SK-MEL-5 (cell line): ENCODE data around the gene TENM4. TPM values are rescaled to one million over a fixed set of nuclear protein-coding genes. Genes with fewer than 3 reads are reported as not detected.
A peak's percentile ranks its signal among the peaks of the same experiment; 100 is the strongest.

ENCODE experiments used
- DNase-seq: peaks from one replicate; pipeline ENCODE4 v3.0.0-alpha.2; 2016; ENCODE audit warnings: low read depth, low spot score
- in situ Hi-C: cut with HindIII; loops from 2 replicates; pipeline ENCODE4 v1.10.0; 2016; ENCODE audit warnings: low sequenced_read_pairs, high pct_unique_total_duplicates, low pct_unique_long_range_greater_than_20kb
- total RNA-seq: library from RNA; depleted of rRNA; stranded (reverse); fragments of >200 nt; shearing (Covaris generic); gene quantifications from 2 replicates; pipeline ENCODE4 v1.2.3, GENCODE V29; 2014

Gene TENM4
- total RNA-seq, 1 experiment from 2014 or later: 0.08 TPM

DNA sequence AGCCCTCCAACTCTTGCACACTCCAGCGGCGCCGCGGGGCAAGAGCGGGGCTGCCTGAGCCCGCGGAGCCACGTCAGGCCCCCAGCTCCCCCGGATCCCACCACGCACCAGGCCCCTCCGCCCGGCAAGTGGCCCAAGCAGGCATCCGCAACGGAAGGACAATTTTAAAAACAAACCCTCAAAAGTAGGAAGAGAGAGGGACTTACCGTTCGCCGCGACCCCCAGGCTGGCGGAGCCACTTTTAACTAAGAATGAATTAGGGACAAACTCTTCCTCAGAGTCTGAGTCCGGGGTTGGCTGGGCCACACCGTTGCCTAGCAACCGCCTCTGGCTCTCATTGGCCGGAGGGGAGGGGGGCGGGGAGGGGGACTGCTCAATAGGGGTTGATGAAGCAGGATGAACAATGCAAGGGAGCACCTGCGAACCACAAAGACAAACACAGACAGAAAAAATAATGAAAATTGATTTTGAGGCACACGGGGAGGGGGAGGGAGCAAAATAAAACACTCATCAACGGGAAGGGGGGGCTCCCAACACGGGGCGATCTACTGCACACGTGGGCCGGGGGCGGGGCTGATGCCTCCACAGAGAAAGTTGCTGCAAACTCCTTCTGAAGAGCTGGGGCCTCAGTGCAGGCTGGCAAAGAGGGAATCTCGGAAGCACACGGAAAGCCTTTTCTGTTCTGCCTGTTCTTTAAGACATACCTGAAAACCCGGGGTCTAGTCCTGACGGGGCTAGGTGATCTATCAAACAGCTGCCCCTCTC is 478.7 kb downstream of the TENM4 start:
- in situ Hi-C loops: no loop called here
- DNase-seq: no peak

DNA sequence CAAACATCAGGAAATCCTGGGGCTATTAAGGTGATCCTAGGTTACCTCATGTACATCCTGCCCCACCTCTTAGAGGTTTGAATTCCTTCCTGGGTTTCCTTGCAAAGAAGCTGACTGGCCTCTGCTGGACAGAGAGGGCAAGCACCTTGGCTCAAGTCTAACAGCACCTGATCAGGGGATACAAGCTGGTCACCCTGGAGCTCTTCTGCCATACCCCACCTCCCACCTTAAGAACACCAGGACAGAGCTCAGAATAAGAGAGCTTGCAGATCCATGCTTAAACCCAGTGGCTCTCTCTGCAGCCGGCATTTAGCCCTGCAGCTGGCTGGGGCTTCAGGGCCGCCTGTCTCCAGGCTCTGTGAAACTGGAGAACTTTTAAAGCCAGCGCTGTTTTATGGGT is 479.6 kb downstream of the TENM4 start:
- in situ Hi-C loops: no loop called here

DNA sequence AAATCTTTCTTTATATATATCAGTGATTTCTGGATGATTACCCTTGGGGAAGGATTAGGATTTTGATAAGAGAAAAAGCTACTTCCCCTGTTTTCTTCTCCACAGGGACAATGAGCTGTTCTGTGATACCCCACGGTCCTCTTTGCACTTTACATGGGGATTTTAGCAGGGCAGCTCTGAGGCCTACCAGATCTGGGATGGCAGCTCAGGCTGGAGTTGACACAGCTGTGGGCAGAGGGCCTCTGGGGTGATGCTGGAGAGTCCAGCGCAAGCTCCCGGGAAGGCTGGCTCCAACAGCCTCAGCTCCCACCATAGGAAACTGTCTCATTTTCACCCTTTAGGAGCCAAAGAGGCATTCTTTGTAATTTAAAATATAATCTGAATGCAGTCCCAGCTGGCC is 482.4 kb downstream of the TENM4 start:
- DNase-seq: no peak
- in situ Hi-C loops: no loop called here

More for the DNA sequence above, 479.6 kb downstream of the TENM4 start:
- DNase-seq: peak; percentile 33

DNA sequence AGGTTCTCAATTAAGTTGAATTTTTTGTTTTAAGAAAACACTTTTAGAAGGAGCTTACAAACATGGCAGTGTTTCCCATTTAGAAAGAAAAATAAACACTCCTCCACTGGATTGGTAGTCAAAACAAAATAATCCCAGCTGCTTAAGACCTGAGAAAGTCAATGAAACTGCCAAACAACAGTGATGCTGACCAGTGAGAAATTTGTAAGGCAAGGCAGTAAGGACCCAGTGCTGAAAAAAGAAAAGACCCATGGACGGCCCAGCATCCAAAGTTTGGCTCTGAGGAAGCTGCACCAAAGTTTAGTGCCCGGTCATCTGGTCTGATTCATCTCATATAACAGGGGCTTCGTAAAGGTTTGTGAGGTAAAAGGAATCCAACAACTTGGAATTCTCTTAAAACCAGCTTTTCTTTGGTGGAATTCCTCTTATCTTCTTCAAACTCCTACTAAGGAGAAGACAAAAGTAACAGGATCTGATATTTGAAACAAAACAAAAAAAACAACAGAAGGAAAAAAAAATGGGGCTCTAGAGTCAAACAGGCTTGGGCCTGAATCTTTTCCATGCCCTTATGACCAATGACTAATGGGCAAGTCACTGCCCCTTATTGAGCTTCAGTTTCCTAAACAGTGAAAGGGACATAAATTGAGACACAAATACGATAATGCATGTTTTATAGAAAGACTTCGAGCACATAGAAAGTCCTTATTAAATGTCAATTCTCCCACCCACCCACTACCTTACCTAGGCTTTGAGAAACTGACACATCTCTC is 483.2 kb downstream of the TENM4 start:
- no peak for DNase-seq
- in situ Hi-C loops: no loop called here

DNA sequence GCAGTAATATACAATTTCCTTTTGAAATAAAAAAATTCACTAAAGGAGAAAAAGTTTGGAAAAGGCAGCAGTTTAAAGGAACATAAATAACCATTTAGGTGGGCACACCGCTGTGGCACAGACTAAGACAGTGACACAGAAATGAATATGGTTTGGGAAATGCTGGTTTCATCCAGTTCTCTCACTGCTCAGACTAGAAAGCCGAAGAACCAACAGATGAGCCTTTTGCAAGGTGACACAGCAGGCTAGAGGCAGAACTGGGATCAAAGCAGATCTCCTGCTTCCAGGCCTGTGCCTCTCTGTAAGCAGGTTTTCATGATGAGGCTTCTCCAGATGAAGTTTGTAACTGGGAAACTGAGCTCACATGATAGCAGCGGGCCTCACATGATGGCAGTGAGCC is 486.1 kb downstream of the TENM4 start:
- in situ Hi-C loops: no loop called here
- DNase-seq: no peak

DNA sequence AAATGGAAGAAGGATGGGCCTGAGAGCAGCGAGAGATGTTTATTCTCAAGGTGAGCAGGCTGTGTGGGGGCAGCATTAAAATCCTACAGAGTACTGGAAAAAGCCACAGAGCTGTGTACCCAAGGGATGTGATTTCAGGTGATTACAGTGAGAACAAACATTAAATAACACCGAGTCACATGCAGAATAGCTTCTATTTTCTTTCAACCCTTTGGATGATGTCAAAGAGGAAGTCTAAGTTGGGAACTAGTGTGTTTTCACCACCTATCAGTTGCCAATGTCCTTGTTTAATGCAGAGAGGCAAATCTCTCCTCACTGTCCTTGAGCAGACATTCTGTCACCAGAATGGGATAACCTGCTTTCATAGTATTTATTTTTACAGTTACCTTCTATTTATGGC is 486.6 kb downstream of the TENM4 start:
- in situ Hi-C loops: no loop called here
- DNase-seq: no peak

DNA sequence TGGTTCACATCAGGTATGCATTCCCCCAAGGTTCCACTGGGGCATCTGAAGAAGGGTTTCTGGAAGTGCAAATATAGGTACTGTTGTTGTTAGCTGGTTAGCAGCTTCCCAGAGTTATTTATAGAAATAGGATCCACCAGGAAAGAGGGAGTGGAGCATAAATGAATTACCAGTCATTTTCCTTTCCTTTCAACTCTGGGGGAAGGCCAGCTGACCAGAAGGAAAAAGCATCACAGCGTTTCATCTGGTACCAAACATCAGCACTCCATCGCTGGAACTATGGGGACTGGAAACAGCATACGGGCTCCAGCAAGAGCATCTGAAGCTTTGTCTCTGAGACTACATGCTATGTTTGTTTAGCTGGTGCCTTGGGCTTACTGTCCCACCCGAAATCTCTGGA is 487.9 kb downstream of the TENM4 start:
- in situ Hi-C loops: no loop called here
- no peak for DNase-seq

DNA sequence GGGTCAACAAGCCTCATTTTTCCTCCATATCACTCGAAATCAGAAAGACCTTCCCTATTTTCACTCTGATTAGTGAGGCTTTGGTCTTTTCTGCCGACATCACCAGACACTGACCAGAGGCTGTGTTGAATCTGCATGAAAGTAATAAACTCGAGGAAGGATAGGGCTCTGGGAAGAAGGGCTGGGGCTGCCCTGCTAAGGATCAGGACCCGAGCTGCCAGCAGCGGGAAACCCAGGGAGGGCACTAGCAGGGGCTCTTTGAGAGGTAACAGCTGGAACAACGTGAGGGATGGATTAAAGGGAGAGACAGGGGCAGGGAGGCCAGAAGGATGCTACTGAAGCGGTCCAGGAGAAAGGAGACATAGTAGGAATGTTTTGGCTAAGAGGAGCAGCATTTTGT is 488.7 kb downstream of the TENM4 start:
- in situ Hi-C loops: no loop called here
- DNase-seq: no peak

DNA sequence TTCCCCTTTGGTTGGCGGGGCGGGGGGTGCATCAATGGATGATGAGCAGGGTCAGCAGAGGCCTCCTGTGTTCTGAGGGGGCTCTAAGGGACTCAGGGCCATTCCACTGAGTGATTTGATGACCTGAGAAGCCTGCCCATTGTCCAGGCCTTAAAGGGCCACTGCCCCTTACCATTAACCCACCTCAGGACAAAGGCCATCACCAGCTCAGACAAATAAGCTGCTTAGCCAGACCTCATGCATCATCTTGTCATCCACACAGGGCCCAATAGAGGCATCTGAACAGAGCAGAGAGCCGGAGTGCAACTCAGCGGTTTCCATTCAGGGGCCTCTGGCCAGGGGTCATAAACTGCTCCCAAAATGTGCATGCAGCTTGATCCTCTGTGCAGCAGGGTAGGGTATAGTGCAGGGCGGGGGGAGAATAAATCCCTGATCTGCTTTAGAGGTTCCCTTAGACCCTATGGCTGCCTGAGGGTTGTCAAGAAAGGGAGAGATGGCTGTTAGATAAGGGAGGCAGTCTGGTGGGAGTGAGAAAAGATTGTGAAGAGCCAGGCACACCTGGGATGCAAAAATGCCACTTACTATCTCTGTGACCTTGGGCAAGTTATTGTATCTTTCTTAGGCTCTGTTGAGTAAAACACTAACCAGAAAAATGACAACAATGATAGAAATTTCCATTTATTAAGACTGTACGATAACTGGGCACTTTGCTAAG is 490.7 kb downstream of the TENM4 start:
- DNase-seq: no peak
- in situ Hi-C loops: no loop called here

DNA sequence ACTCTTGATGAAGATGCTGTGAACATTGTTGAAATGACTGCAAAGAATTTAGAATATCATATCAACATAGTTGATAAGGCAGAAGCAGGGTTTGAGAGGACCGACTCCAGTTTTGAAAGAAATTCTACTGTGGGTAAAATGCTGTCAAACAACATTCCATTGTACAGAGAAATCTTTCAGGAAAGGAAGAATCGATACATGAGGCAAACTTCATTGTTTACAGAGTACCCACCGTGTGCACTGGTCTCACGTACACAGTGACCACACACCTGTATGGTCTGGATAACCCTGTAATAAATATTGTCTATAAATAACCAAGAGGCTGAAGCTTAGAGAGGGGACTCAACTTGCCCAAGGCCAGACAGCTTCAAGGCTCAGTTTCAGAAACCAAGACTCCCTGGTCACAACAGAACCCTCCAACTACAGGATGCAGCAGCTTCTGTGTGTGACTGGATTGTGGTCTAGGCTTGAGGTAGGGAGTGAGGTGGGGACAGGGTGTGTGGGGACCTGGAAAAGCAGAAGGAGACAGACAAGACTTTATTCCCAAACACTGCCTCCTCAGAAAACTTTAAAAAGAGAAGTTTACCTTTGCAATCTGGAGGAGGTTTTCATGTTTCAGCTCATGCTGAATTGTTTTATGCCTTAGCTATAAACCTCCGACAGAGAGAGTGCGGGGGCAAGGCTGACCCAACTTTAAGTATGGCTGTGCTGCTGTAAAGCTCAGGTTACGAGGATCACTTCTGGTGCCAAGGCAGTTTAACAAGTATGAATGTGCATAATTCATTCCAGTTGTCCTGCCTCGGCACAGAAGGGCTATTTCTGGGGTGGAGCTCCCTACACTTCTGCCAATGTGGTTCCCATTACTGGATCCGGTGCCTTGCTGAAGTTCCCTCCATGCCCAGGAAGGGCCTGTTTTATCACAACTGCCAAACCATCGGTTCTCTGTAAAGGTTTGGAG is 493.6 kb downstream of the TENM4 start:
- in situ Hi-C loops: no loop called here
- DNase-seq: no peak

DNA sequence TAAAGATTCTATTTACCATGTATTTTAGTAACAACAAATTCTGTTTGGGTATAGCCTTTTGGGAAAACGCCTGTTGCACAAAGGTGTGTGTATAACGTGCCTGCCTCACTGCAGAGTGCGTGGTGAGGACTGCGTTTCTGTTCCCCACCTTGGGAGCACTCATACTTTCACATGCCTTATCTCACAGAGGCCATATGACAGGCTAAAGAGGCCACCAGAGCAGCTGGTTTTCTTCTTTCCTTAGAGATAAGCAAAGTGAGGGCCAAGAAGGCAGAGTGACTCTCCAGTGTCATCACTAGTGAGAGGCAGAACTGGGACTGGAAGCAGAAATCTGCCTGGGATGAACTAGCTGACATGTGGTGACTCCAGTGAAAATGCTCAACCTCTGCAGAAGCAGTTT is 497.0 kb downstream of the TENM4 start:
- DNase-seq: no peak
- in situ Hi-C loops: no loop called here

DNA sequence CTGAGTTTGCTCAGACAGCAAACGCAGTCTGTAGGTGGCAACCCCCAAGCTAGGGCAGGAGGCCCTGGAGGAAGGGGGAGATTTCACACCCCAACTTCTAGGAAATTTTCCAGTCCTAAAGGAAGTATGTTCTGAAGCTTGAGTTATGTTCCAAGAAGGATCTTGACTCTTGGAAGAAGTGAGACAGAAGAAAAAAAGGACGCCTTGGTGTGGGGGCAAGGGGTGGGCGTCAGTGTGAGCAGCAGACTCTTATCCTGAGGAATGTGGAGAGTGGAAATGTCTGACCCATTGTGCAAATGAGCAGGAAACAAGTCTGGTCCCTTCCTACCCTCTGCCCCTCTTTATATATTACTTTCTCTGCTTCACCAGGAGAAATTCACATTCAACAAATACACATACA is 497.7 kb downstream of the TENM4 start:
- in situ Hi-C loops: no loop called here
- DNase-seq: no peak

DNA sequence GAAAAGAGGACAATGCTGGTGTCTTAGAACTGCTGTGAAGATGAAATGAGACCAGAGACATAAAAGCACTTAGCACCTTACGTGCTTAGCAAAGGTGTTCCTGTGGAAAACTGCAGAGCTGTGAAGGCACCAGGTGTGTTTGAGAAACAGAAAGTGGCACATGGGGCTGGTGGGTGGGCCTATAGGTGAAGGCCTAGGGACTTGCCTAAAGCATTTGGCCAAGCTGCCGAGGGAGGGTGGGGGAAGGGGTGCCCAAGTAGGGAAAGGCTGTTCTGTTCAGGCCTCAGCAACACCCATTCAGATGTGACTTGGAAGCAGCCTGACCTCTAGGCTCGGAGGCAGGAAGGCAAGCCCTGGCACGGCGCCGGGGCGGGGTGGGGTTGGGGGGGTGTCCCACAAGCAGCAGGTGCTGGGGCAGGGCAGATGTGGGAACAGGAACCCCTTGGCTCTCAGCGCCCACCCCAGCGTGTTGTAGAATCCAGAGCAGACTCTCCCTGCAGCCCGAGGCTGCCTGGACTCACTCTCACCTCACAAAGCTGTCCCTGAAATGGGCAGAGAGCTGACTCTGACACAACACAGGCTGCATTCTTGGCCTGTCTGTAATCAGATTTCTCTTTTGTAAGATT is 499.5 kb downstream of the TENM4 start:
- DNase-seq: no peak
- in situ Hi-C loops: no loop called here

DNA sequence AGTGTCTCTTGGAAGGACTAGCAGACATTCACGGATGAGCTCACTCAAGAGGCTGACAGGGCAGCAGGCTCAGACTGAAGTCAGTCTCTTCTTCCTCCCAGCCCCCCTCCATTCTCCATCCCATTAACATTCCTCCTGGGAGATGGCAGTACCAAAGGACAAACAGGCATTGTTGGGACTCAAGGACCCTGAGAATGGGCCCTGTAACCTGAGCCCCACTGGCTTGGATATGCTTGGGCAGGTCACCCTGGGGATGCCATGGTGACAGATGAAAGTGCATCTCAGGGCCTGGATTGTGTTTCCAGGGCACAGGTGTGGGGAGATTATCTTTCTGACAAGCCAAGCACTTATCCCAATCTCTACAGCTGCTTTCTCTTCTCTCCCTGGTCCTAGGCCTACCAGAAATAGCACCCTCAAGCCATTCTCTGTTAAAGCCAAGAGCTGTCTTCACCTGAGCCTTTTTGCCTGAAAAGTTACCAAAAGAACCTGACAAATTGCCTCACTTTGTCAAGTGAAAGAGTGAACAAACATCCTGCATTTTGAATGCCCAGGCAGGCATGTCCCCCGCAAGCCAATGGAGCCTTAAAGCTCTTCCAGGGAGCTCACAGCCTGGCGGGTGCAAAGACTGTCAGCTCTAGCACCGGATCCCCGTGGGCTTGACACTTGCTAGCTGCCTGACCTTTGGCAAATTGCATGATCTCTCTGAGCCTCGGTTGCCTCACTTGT is 500.2 kb downstream of the TENM4 start:
- in situ Hi-C loops: no loop called here
- DNase-seq: no peak

DNA sequence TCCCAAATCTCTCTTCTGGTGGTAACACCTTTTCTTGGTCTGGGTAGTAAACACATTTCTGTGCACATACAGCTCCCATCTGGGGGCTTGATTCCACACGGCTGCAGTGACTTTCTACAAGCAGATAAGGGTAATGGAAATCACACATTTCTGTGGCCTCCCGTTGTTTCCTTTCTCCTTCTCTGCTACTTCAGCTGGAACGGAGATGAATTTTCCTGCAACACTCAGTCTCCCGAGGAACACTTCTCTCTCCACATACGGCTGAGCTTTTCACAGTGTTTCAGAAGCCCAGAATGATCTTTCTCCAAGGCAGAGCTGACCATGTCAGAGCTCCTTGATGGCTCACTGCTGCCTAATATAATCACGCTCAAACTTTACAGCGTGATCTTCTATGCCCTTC is 501.9 kb downstream of the TENM4 start:
- no peak for DNase-seq
- in situ Hi-C loops: no loop called here

DNA sequence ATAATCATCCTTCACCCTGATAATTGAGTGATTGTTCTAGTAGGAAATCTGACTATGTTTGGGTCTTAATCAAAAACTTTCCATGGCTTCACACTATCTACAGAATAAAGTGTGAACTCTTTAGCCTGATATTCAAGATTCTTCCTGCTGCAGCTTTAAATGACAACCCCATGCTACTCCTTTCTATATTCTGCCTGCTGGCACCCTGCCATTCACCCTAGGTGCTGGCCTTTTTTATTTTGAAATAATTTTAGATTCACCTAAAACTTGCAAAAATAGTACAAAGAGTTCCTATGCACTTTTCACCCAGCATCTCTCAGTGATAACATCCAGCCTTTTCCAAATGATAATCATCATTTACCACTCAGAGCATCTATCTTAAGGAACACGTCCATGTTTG is 502.8 kb downstream of the TENM4 start:
- in situ Hi-C loops: no loop called here
- DNase-seq: no peak
